Measurements from ENCODE around the gene MAGEA2.
"Not testable (repeated sequence)": the region's sequence is repeated elsewhere in the genome, so short reads cannot be mapped to it uniquely, and the experiment has no call there.

Gene MAGEA2

DNA sequence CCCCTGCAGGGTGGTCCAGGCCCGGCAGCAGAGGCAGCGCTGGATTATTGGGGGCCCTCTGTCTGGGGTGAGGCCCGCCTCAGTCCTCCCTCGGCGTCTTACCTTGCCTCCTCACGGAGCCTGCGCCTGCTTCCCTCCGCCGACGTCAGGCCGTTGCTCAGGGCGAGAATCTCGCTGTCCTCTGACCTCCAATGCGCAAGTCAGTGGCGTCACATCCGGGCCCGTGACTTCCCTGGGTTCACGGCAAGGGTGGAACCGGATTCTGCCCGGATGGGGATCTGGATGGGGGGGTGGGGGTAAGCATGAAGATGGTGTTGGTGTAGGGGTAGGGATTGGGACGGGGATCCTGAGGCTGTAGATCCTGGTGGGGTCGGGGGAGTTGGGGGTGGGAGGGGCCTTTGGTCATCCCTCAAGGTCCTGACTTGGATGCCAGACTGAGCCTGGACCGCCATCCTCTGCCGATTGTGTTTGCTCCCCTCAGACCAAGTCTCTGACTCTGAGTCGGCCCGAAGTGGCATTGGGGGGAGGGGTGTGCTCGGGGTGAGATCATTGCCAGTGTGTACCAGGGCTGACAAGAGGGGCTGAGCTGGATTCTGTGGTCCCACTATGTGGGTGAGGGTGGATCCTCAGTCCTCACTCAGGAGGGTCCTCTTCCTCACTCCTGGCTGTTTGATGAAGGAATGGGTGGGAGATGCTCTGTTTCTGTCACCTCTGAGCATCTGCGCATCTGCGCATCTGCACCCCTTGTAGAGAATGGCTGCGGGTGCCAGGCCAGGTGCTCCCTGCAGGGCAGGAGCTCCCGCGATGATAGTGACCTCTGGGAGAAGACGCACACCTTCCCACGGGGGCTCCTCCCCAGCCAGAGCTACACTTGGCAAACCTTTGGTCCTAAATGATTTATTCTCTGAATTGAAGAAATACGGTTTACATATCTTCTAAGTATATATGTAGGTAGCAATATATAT is at the start of gene MAGEA2:
Gene MAGEA2, minus strand, starts transcription at position 157 of the 965 bp plus-strand sequence. CDS start 2,479 bp downstream, outside the sequence.
- not testable (repeated sequence) for FAIRE-seq; DNase-seq (ENCODE audit: insufficient read length, low spot score)

DNA sequence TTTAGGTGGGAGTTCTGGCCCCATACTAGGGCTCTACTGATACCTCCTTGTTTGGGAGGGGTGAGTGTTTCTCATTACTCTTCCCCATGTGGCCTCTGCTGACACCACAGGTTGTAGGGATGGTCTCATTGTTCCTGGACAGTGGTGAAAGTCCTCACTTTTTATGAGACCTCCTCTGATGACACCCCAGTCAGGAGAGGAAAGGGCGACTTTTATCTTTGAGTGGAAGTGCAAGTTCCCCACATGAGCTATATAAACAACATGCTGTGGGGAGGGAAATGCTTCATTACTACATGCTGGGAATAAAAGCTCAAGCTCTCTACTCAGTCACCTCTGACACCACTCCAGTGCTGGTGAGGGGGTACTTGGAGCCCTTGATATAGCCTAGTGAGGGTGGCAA is 45.3 kb upstream of the MAGEA2 start:
- no peak for TF ChIP-seq CTCF (IDR thresholded peaks at IDR 0.05; ENCODE audit: insufficient read depth, missing control alignments)
- FAIRE-seq, result no peak
- no peak for DNase-seq (ENCODE audit: insufficient read length, low spot score)

DNA sequence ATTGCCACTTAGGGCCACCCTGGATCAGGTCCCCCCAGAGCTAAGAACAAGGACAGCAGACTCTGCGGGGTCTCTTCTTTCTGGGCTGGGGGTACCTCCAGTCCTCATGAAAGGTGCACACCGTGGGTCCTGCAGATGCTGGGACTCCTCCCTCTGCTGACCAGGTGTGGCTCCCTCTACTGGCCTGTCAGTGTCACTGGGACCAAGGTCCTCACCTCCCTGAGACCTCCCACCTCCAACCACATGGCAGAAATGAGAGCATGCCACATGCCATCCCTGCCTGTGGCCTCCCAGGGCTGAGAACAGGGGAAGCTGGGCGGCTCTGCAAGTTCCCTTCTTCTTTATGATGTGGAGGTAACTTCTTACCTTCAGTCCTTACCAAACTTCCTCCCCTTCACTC is 33.4 kb upstream of the MAGEA2 start:
- not testable (repeated sequence) for FAIRE-seq

GRCh38 chrX:152769549-152770289 is 16.1 kb upstream of the MAGEA2 start, which contains the start of gene MAGEA6:
TSS of gene MAGEA6 (minus strand) at chrX:152769689. CDS start at chrX:152767650, 2,039 bp downstream.
- DNase-seq (ENCODE audit: insufficient read length, low spot score), result not testable (repeated sequence)
- peak; percentile 100 for FAIRE-seq

More for the DNA sequence above, 33.4 kb upstream of the MAGEA2 start:
- not testable (repeated sequence) for DNase-seq (ENCODE audit: insufficient read length, low spot score)

DNA sequence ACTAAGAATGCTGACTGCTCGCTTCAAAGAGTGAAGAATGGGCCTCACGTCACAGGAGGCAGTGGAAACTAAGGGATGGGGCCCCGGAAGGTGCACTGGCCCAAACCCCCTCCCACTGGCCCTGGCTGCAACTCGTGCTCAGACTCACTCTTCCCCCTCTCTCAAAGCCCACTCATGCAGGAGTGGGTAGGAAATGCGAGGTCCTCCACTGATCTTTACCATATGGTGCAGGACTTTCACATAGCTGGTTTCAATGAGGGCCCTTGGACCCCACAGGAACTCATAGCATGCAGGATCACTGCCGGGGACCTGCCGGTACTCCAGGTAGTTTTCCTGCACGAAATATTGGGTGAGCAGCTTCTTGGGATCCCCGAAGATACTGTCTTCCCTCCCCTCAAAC is 12.9 kb upstream of the MAGEA2 start:
- FAIRE-seq; DNase-seq (ENCODE audit: insufficient read length, low spot score): not testable (repeated sequence)

DNA sequence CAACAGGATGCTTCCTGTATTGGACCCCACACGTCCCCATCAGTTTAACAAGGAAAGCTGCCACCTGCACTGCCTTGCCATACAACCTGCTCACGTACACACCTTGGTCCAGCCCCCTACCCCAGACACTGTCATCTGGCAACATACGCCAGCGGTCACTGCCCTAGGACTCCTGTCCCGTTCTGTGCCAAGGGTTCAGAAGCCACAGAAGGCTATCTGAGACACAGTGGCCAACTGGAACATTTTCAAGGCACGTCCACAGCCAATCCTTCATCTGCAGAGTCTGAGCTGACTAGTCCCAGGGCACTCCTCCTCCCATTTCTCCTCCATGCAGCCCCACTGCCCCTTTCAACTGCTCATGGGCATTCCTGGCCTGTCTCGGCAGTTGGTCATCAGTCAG is 7.9 kb upstream of the MAGEA2 start:
- FAIRE-seq; DNase-seq (ENCODE audit: insufficient read length, low spot score): not testable (repeated sequence)

DNA sequence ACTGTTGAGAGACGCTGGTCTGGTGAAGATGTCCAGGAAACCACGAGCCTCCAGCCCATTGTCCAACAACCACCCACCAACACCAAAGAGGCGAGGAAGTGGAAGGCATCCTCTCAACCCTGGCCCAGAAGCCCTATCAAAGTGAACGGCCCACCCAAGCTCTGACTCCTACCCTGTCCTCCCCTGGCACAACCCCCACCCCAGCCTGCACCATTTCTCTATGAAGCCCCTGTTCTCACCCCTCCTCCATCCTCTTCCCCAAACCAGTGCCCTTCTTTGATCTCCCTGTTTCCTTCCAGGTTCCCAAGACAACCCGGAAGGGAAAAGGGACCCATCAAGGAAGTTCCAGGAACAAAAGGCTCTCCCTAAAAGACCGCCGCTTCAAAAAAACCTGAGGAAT is 5.9 kb upstream of the MAGEA2 start:
- DNase-seq (ENCODE audit: insufficient read length, low spot score); FAIRE-seq: not testable (repeated sequence)

GRCh38 chrX:152758918-152759317 is 5.3 kb upstream of the MAGEA2 start, which contains the start of gene CSAG3:
TSS of gene CSAG3 (plus strand) at chrX:152759218.
- DNase-seq (ENCODE audit: insufficient read length, low spot score); FAIRE-seq: not testable (repeated sequence)

DNA sequence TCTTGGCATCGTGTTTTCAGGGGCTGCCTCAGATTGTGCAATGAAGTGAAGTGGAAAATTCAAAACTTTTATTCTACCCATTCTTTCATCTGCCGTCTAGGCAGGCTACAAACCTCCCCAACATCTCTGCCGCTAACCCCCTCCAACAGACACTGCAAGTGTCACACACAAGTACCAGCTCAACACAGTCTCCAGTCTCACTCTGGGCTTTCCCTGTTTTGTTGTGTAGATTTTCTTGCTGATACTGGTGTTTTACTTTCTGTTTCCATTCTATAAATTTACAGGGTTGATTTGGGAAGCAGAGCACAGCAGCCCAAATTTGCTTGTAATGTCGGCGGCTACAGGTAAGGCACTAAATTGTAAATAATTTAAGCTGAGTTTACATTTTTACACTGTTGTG is 1.2 kb upstream of the MAGEA2 start:
- FAIRE-seq, result not testable (repeated sequence)

DNA sequence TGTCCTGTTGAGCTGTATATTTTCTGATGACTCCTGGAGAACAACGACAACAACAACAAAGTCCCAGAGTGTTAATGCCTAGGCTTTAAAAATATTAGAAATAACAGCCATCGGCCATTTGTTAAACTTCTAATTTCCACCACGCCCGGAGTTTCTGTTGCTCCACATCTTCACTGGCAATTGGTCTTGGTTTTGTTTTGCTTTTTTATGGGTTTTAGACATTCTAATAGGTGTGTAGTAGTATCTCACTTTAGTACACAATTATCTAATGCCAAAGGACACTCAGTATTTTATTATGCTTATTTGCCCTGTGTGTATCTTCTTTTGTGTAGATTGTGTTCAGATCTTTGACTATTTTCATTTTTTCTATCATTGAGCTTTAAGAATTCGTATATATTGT is 15.1 kb downstream of the MAGEA2 start:
- no peak for TF ChIP-seq CTCF (IDR thresholded peaks at IDR 0.05; ENCODE audit: insufficient read depth, missing control alignments)
- FAIRE-seq (no peak), DNase-seq (ENCODE audit: insufficient read length, low spot score) (no peak)

More for the DNA sequence above, 1.2 kb upstream of the MAGEA2 start:
- not testable (repeated sequence) for DNase-seq (ENCODE audit: insufficient read length, low spot score)

- FAIRE-seq; DNase-seq (ENCODE audit: insufficient read length, low spot score): not testable (repeated sequence)
Measured at GRCh38 chrX:152736528-152736927, 17.1 kb downstream of the MAGEA2 start.

DNA sequence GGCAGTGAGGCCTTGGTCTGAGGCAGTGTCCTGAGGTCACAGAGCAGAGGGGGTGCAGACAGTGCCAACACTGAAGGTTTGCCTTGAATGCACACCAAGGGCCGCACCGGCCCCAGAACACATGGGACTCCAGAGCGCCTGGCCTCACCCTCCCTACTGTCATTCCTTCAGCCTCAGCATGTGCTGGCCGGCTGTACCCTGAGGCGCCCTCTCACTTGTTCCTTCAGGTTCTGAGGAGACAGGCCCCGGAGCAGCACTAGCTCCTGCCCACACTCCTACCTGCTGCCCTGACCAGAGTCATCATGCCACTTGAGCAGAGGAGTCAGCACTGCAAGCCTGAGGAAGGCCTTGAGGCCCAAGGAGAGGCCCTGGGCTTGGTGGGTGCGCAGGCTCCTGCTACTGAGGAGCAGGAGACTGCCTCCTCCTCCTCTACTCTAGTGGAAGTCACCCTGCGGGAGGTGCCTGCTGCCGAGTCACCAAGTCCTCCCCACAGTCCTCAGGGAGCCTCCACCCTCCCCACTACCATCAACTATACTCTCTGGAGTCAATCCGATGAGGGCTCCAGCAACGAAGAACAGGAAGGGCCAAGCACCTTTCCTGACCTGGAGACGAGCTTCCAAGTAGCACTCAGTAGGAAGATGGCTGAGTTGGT is 17.7 kb downstream of the MAGEA2 start:
- TF ChIP-seq CTCF (IDR thresholded peaks at IDR 0.05; ENCODE audit: insufficient read depth, missing control alignments), result no peak
- FAIRE-seq (no peak), DNase-seq (ENCODE audit: insufficient read length, low spot score) (no peak)
